H1 (cell line): ENCODE results near the gene RAPH1. TPM values are rescaled to one million over a fixed set of nuclear protein-coding genes. Genes with fewer than 3 reads are reported as not detected.

ENCODE experiments used
- CTCF ChIA-PET: fragments of 300-600 bp; sonication (Branson Sonifier 250); formaldehyde crosslinking; loops from one replicate; lab custom pipeline; 2021; ENCODE audit not compliant: partially characterized antibody; lab: Charles Lee
- POLR2A ChIA-PET: fragments of 300-600 bp; sonication (Branson Sonifier 250); formaldehyde crosslinking; loops from one replicate; lab custom pipeline; 2021; ENCODE audit warnings: inconsistent platforms; ENCODE audit not compliant: partially characterized antibody; lab: Charles Lee
- DNase-seq, 2 experiments: peaks; one replicate each; pipeline versions ENCODE4 v3.0.0 to v3.0.0-alpha.2; 2010 to 2022; ENCODE audit warnings: low spot score in 2 of 2, low read depth in 1 of 2, mixed read lengths in 1 of 2
- FAIRE-seq: peaks from 2 replicates; lab custom pipeline; 2011; peaks lifted over from hg19 to GRCh38; lab: Jason Lieb, UNC
- H2AFZ ChIP-seq: 2 replicates; pipeline ENCODE4 v1.8.1; 2012; ENCODE audit warnings: low read length, inconsistent platforms
- H2AK5ac ChIP-seq: 2 replicates; pipeline ENCODE4 v1.6.1; 2013; ENCODE audit warnings: low read depth, low read length
- H2BK120ac ChIP-seq: replicated peaks from 2 replicates; pipeline ENCODE3; 2013; ENCODE audit warnings: low read depth, low read length, inconsistent platforms
- H2BK12ac ChIP-seq: 2 replicates; pipeline ENCODE4 v1.6.1; 2013; ENCODE audit warnings: low read depth, low read length
- H2BK15ac ChIP-seq: 2 replicates; pipeline ENCODE4 v1.6.1; 2013; ENCODE audit warnings: low read length
- H2BK20ac ChIP-seq: 2 replicates; pipeline ENCODE4 v1.6.1; 2013; ENCODE audit warnings: low read length
- H2BK5ac ChIP-seq: 2 replicates; pipeline ENCODE4 v1.6.1; 2013; ENCODE audit warnings: low read depth, low read length
- H3K14ac ChIP-seq: 2 replicates; pipeline ENCODE4 v1.6.1; 2013; ENCODE audit warnings: inconsistent platforms; ENCODE audit not compliant: insufficient read length
- H3K18ac ChIP-seq: 2 replicates; pipeline ENCODE4 v1.6.1; 2013; ENCODE audit warnings: low read length; ENCODE audit errors: extremely low read depth
- H3K23ac ChIP-seq: 2 replicates; pipeline ENCODE4 v1.6.1; 2013; ENCODE audit warnings: inconsistent platforms; ENCODE audit not compliant: insufficient read length
- H3K23me2 ChIP-seq: 2 replicates; pipeline ENCODE4 v1.6.1; 2013; ENCODE audit warnings: low read depth, low read length
- H3K27ac ChIP-seq: 2 replicates; pipeline ENCODE4 v1.6.1; 2011; ENCODE audit warnings: low read depth, low read length, inconsistent platforms
- H3K27me3 ChIP-seq, 4 experiments: replicated peaks in 1 of 4; 1 replicate in 1 of 4; 2 replicates in 3 of 4; pipeline versions ENCODE4 v1.6.1 to v1.8.1; 2011 to 2013; ENCODE audit warnings: low read length in 3 of 4, mild to moderate bottlenecking in 3 of 4, inconsistent platforms in 2 of 4, mixed read lengths in 2 of 4, moderate library complexity in 1 of 4; ENCODE audit not compliant: control insufficient read depth in 3 of 4, insufficient read depth in 3 of 4; ENCODE audit errors: extremely low read depth in 1 of 4
- H3K36me3 ChIP-seq, 4 experiments: 2 replicates each; pipeline versions ENCODE4 v1.6.1 to v1.8.1; 2011 to 2013; ENCODE audit warnings: mild to moderate bottlenecking in 4 of 4, low read length in 3 of 4, moderate library complexity in 2 of 4, control low read depth in 1 of 4, inconsistent platforms in 1 of 4; ENCODE audit not compliant: insufficient read depth in 4 of 4, control insufficient read depth in 2 of 4
- H3K4ac ChIP-seq: replicated peaks from 2 replicates; pipeline ENCODE3; 2013; ENCODE audit warnings: low read length, low read depth, mixed read lengths, inconsistent platforms; ENCODE audit not compliant: insufficient read length
- H3K4me1 ChIP-seq, 4 experiments: replicated peaks in 1 of 4; 1 replicate in 1 of 4; 2 replicates in 3 of 4; pipeline versions ENCODE4 v1.6.1 to v1.8.1; 2011 to 2013; ENCODE audit warnings: low read length in 3 of 4, inconsistent platforms in 2 of 4, mixed read lengths in 1 of 4; ENCODE audit not compliant: insufficient read depth in 4 of 4, control insufficient read depth in 3 of 4
- H3K4me2 ChIP-seq, 2 experiments: 2 replicates each; pipeline versions ENCODE4 v1.6.1 to v1.8.1; 2011 to 2013; ENCODE audit warnings: low read depth in 2 of 2, low read length in 2 of 2, control low read depth in 1 of 2, inconsistent platforms in 1 of 2, mild to moderate bottlenecking in 1 of 2; ENCODE audit not compliant: insufficient read depth in 1 of 2
- H3K4me3 ChIP-seq, 4 experiments: fragments of 200-600, 300-600 bp in 1 of 4; sonication (generic), shearing (Covaris generic), sonication (Bioruptor Twin) in 1 of 4; 2 replicates each; pipeline versions ENCODE4 v1.5.1 to v1.8.1; 2011 to 2016; ENCODE audit warnings: low read length in 4 of 4, low read depth in 3 of 4, control low read depth in 2 of 4, inconsistent platforms in 2 of 4, mild to moderate bottlenecking in 2 of 4, mixed read lengths in 1 of 4, moderate library complexity in 1 of 4; ENCODE audit not compliant: insufficient read depth in 2 of 4; ENCODE audit errors: extremely low read depth in 1 of 4
- H3K56ac ChIP-seq: replicated peaks from 2 replicates; pipeline ENCODE3; 2013; ENCODE audit warnings: low read depth, mild to moderate bottlenecking, mixed read lengths, low read length, inconsistent platforms; ENCODE audit not compliant: insufficient read length
- H3K79me1 ChIP-seq: 2 replicates; pipeline ENCODE4 v1.6.1; 2013; ENCODE audit warnings: low read depth, low read length, control low read depth
- H3K79me2 ChIP-seq, 2 experiments: 2 replicates each; pipeline versions ENCODE4 v1.6.1 to v1.8.1; 2012 to 2013; ENCODE audit warnings: low read length in 2 of 2, mild to moderate bottlenecking in 2 of 2, inconsistent platforms in 1 of 2; ENCODE audit not compliant: insufficient read depth in 2 of 2, control insufficient read depth in 1 of 2
- H3K9ac ChIP-seq, 4 experiments: replicated peaks in 1 of 4; 1 replicate in 1 of 4; 2 replicates in 3 of 4; pipeline versions ENCODE4 v1.6.1 to v1.8.1; 2011 to 2013; ENCODE audit warnings: low read depth in 3 of 4, low read length in 3 of 4, control low read depth in 2 of 4, mild to moderate bottlenecking in 2 of 4, moderate library complexity in 2 of 4, inconsistent platforms in 1 of 4; ENCODE audit errors: extremely low read depth in 1 of 4
- H3K9me3 ChIP-seq, 2 experiments: 2 replicates each; pipeline versions ENCODE4 v1.6.1 to v1.8.1; 2012 to 2013; ENCODE audit warnings: mild to moderate bottlenecking in 2 of 2, moderate library complexity in 2 of 2, control low read depth in 1 of 2, inconsistent platforms in 1 of 2, low read depth in 1 of 2, low read length in 1 of 2, mixed read lengths in 1 of 2; ENCODE audit not compliant: insufficient read depth in 2 of 2
- H4K20me1 ChIP-seq, 2 experiments: replicated peaks in 1 of 2; 2 replicates each; pipeline versions ENCODE3 to v1.8.1; 2011 to 2013; ENCODE audit warnings: inconsistent platforms in 2 of 2, low read length in 2 of 2, mild to moderate bottlenecking in 1 of 2; ENCODE audit not compliant: insufficient read depth in 2 of 2, control insufficient read depth in 1 of 2
- H4K5ac ChIP-seq: 2 replicates; pipeline ENCODE4 v1.6.1; 2013; ENCODE audit warnings: low read length, low read depth, mixed read lengths, inconsistent platforms; ENCODE audit not compliant: insufficient read length
- H4K8ac ChIP-seq: 2 replicates; pipeline ENCODE4 v1.8.0; 2013; ENCODE audit warnings: mild to moderate bottlenecking, moderate library complexity, low read length, inconsistent platforms; ENCODE audit not compliant: insufficient read depth; ENCODE audit errors: extremely low read depth
- H4K91ac ChIP-seq: replicated peaks from 2 replicates; pipeline ENCODE3; 2013; ENCODE audit warnings: low read length, mixed read lengths, inconsistent platforms; ENCODE audit not compliant: insufficient read length
- CTBP2 ChIP-seq: IDR thresholded peaks from 2 replicates; pipeline ENCODE4 v1.7.0; 2011; ENCODE audit warnings: borderline replicate concordance, mild to moderate bottlenecking, moderate library complexity, mixed read lengths, low read length; ENCODE audit not compliant: insufficient read depth, insufficient read length
- EP300 ChIP-seq, 2 experiments: IDR thresholded peaks; 1 replicate in 1 of 2; 2 replicates in 1 of 2; pipeline ENCODE4 v1.6.1; 2011 to 2012; ENCODE audit warnings: low read depth in 2 of 2, low read length in 2 of 2, mild to moderate bottlenecking in 2 of 2, borderline replicate concordance in 1 of 2, inconsistent platforms in 1 of 2, moderate library complexity in 1 of 2
- HDAC2 ChIP-seq, 2 experiments: fragments of 300-600 bp in 1 of 2; sonication (generic) in 1 of 2; IDR thresholded peaks; 2 replicates each; pipeline ENCODE4 v1.6.1; 2011 to 2012; ENCODE audit warnings: low read depth in 2 of 2, low read length in 2 of 2, mild to moderate bottlenecking in 2 of 2, moderate library complexity in 2 of 2, borderline replicate concordance in 1 of 2, inconsistent platforms in 1 of 2
- KDM1A ChIP-seq: fragments of 200-600, 300-600 bp; sonication (generic); IDR thresholded peaks from 2 replicates; pipeline ENCODE4 v1.7.1; 2016; ENCODE audit warnings: mild to moderate bottlenecking, low read length, borderline replicate concordance
- PHF8 ChIP-seq: fragments of 200-600 bp; sonication (generic); conservative IDR thresholded peaks from 2 replicates; pipeline ENCODE4 v1.7.1; 2012; ENCODE audit warnings: low read depth, mild to moderate bottlenecking, inconsistent platforms, low read length, moderate library complexity
- SIN3A ChIP-seq, 2 experiments: IDR thresholded peaks in 1 of 2; conservative IDR thresholded peaks in 1 of 2; 2 replicates each; pipeline ENCODE4 v1.6.1; 2011 to 2012; ENCODE audit warnings: low read length in 2 of 2, improper control_type of control experiment in 1 of 2, low read depth in 1 of 2, mild to moderate bottlenecking in 1 of 2
- SIX5 ChIP-seq: IDR thresholded peaks from 2 replicates; pipeline ENCODE4 v1.6.1; 2011; ENCODE audit warnings: mild to moderate bottlenecking, low read depth, low read length
- TAF1 ChIP-seq: IDR thresholded peaks from 2 replicates; pipeline ENCODE4 v1.6.1; 2011; ENCODE audit warnings: mild to moderate bottlenecking, low read depth, low read length
- TEAD4 ChIP-seq: IDR thresholded peaks from 2 replicates; pipeline ENCODE4 v1.6.1; 2012; ENCODE audit warnings: low read depth, low read length, inconsistent platforms, mixed read lengths
- WGBS, 2 experiments: shearing (Covaris generic) in 1 of 2; methylation state at CpG; one replicate each; pipeline versions ENCODE4 v1.1.6 to v1.1.7; 2013 to 2015; ENCODE audit warnings: low lambda C conversion rate in 2 of 2, mixed read lengths in 2 of 2, inconsistent platforms in 1 of 2, low coverage in 1 of 2, missing lambda C conversion rate in 1 of 2; ENCODE audit not compliant: insufficient replicate concordance in 2 of 2, insufficient coverage in 1 of 2, insufficient read length in 1 of 2; ENCODE audit errors: extremely low coverage in 1 of 2, missing lambda C conversion rate in 1 of 2; 5-methylcytosine and 5-hydroxymethylcytosine counted together
- polyA plus RNA-seq, 7 experiments: library from polyadenylated mRNA; depleted of rRNA in 3 of 7; stranded (reverse) in 5 of 7; unstranded in 2 of 7; fragments of >200 nt in 5 of 7; fragments of 200-250 nt in 2 of 7; gene quantifications; 1 replicate in 5 of 7; 2 replicates in 1 of 7; 4 replicates in 1 of 7; pipeline versions ENCODE4 v1.2.1 to v1.2.3, GENCODE V29; 2011 to 2013; ENCODE audit warnings: missing spikeins in 2 of 7, mixed read lengths in 2 of 7
- total RNA-seq: library from RNA; stranded (reverse); fragmentation: NEBNext Ultra II Directional; extraction: Animal tissue kit (Norgen Biotek cat#: 25700); gene quantifications from 2 replicates; pipeline ENCODE4 v1.2.1, GENCODE V29; 2021
- TF ChIP-seq, protein P1 (sequence below), 3 experiments: IDR thresholded peaks; 1 replicate in 2 of 3; 2 replicates in 1 of 3; pipeline versions ENCODE4 v1.5.1 to v1.6.1; 2011; ENCODE audit warnings: low read length in 3 of 3, mild to moderate bottlenecking in 3 of 3, inconsistent platforms in 2 of 3, low read depth in 1 of 3, moderate library complexity in 1 of 3; ENCODE audit not compliant: insufficient read depth in 1 of 3; ENCODE audit errors: control extremely low read depth in 1 of 3

RAPH1 gene
- total and polyA plus RNA-seq, 2 of the 8 experiments (the other 6 are each of a cell fraction or from before 2014, with no cell fraction given): 3.8 to 27.4 TPM

DNA sequence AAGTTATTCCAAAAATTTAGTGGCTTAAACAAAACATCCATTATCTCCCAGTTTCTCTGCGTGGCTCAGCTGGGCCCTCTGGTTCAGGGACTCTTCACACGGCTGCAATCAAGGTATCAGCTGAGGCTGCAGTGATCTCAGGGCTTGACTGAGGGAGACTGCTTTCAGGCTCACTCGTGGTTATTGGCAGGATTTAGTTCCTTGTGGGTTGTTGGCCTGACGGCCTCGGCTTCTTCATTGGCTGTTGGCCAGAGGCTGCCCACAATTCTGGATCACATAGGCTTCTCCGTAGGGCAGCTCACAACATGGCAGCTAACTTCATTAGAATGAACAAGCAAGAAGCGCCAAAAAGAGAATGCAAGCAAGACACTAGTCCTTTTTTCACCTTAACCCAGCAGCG lies 116.8 kb downstream of the RAPH1 start:
- H3K79me1 ChIP-seq: no peaks in the 10 kb centered on the region
- no peak overlapping the region for H3K14ac ChIP-seq
- H2BK5ac ChIP-seq: no peak overlapping the region
- no peaks in the 10 kb centered on the region for H3K9me3 ChIP-seq
- H4K8ac ChIP-seq: no peak overlapping the region
- no peak overlapping the region for H2BK15ac ChIP-seq
- peaks cover 11 to 34% (median 23%) of the 10 kb centered on the region in 4 experiments for H3K36me3 ChIP-seq
- no peak overlapping the region for H3K4me2 ChIP-seq
- H2BK20ac ChIP-seq: no peak overlapping the region
- H4K20me1 ChIP-seq: no peaks in the 10 kb centered on the region
- no peak overlapping the region for H2AK5ac ChIP-seq
- no peak overlapping the region for H3K4ac ChIP-seq
- no peak overlapping the region for H2BK12ac ChIP-seq
- H3K4me1 ChIP-seq: no peaks in the 10 kb centered on the region
- H3K27me3 ChIP-seq: no peaks in the 10 kb centered on the region
- H3K56ac ChIP-seq: no peak overlapping the region
- POLR2A ChIA-PET: no interaction called here
- H3K23me2 ChIP-seq: no peaks in the 10 kb centered on the region
- H3K4me3 ChIP-seq: no peak overlapping the region
- H2AFZ ChIP-seq: no peak overlapping the region
- CTCF ChIA-PET: interaction anchor here (1.0 to 1.7 kb wide), 2 partner anchors 10 to 212 kb away, joined by 3 to 8 read pairs; no protein-coding TSS in a partner anchor
- FAIRE-seq (no peak), DNase-seq (no peak)
- 94% methylated on average over 8 of the region's 8 CpGs; no CpG with 5 or more reads in 1 of the 2 experiments for WGBS, 2 experiments
- H3K23ac ChIP-seq: no peak overlapping the region
- H3K18ac ChIP-seq: no peak overlapping the region
- no peak overlapping the region for H2BK120ac ChIP-seq
- no peak overlapping the region for H3K9ac ChIP-seq
- H3K79me2 ChIP-seq: no peaks in the 10 kb centered on the region
- no peak overlapping the region for H3K27ac ChIP-seq
- H4K91ac ChIP-seq: no peak overlapping the region
- no peak overlapping the region for H4K5ac ChIP-seq
- no peak for TF ChIP-seq TAF1
- TF ChIP-seq CTBP2: no peak
- TF ChIP-seq PHF8: no peak
- TF ChIP-seq, protein P1, sequence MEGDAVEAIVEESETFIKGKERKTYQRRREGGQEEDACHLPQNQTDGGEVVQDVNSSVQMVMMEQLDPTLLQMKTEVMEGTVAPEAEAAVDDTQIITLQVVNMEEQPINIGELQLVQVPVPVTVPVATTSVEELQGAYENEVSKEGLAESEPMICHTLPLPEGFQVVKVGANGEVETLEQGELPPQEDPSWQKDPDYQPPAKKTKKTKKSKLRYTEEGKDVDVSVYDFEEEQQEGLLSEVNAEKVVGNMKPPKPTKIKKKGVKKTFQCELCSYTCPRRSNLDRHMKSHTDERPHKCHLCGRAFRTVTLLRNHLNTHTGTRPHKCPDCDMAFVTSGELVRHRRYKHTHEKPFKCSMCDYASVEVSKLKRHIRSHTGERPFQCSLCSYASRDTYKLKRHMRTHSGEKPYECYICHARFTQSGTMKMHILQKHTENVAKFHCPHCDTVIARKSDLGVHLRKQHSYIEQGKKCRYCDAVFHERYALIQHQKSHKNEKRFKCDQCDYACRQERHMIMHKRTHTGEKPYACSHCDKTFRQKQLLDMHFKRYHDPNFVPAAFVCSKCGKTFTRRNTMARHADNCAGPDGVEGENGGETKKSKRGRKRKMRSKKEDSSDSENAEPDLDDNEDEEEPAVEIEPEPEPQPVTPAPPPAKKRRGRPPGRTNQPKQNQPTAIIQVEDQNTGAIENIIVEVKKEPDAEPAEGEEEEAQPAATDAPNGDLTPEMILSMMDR (IDR thresholded peaks at IDR 0.05; ENCODE audit: control extremely low read depth in 1 of 3, insufficient read depth in 1 of 3, low read depth in 1 of 3, low read length in 3 of 3): no peak
- TF ChIP-seq SIX5: no peak
- TF ChIP-seq SIN3A (conservative IDR thresholded peaks at IDR 0.05 in 1 of 2, IDR thresholded peaks at IDR 0.05 in 1 of 2; ENCODE audit: low read depth in 1 of 2, low read length in 2 of 2): no peak
- TF ChIP-seq EP300 (IDR thresholded peaks at IDR 0.05; ENCODE audit: borderline replicate concordance in 1 of 2, low read depth in 2 of 2, low read length in 2 of 2): no peak
- TF ChIP-seq HDAC2 (IDR thresholded peaks at IDR 0.05; ENCODE audit: borderline replicate concordance in 1 of 2, low read depth in 2 of 2, low read length in 2 of 2): no peak
- no peak for TF ChIP-seq TEAD4
- no peak for TF ChIP-seq KDM1A
